Activated T-cell treated with anti-CD3 and anti-CD28 coated beads, Interleukin-2, amount 50 U/mL, for 4 hours (primary cell): ENCODE data around the gene TBX5. TPM values are rescaled to one million over a fixed set of nuclear protein-coding genes. Genes with fewer than 3 reads are reported as not detected.

ENCODE experiments used
- ATAC-seq, 2 donors: fragments of 200-7000 bp; cut with Tn5 transposase; one replicate each; pipeline ENCODE4 v1.10.0; 2021
- DNase-seq: peaks from one replicate; pipeline ENCODE4 v3.0.0-alpha.2; 2020
- H3K27me3 Mint-ChIP-seq: one replicate; pipeline ENCODE4 v1.8.0; 2021; ENCODE audit warnings: low read depth, mixed read lengths
- H3K36me3 Mint-ChIP-seq: one replicate; pipeline ENCODE4 v1.8.0; 2022; ENCODE audit warnings: mixed read lengths; ENCODE audit not compliant: insufficient read depth
- H3K4me1 Mint-ChIP-seq: one replicate; pipeline ENCODE4 v1.8.0; 2021; ENCODE audit warnings: low read depth, mixed read lengths
- H3K4me3 Mint-ChIP-seq: one replicate; pipeline ENCODE4 v1.8.0; 2021; ENCODE audit warnings: mild to moderate bottlenecking, moderate library complexity, mixed read lengths
- H3K9me3 Mint-ChIP-seq: one replicate; pipeline ENCODE4 v1.8.0; 2021; ENCODE audit warnings: mixed read lengths
- total RNA-seq, 3 donors: library from RNA; stranded (reverse); gene quantifications; one replicate each; pipeline ENCODE4 v1.2.1, GENCODE V29; 2021

TBX5 gene
- total RNA-seq, 3 donors from 2014 or later: not detected

DNA sequence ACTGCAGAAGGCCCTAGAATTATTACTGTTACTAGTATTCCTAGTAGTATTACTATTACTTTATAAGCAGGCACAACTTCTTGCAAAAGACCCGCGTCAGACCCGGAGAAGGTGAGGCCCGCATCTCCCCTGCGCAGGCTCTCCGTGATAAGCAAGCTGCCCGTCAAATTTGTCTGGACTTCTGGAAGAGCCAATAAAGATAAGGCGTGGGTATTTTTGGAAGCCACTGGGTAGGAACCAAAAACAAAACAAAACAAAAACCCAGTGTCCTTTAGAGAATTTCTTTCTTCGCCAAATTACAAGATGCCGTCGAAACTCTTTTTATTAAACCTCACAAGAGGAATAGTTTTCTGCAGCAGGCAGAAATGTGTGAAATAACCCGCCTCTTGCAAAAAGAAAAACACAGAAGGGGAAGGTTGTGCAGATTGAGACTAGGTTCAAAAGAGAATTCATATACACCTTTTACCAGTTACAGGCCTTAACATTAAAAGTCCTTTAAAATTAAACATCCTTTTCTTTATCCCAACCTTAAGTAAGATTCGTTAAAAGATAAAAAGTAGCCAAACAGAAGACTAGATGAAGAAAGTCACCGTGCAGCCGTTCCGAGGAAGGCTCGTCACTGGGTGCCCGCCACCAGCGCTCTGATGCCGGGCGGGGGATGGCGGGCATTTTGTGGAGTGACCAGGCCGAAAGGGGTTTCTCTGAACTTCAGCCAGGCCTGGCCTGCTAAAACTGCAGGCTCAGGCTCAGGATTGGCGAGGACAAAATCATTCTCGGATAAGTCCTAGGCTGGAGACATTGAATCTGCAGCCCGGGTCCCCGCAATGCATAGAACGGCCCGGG lies 1.6 kb downstream of the TBX5 start:
- H3K9me3 Mint-ChIP-seq: no peaks in the 10 kb centered on the region
- H3K27me3 Mint-ChIP-seq: peaks cover 90% of the 10 kb centered on the region
- no peaks in the 10 kb centered on the region for H3K36me3 Mint-ChIP-seq
- no peak for ATAC-seq
- DNase-seq: no peak
- no peak overlapping the region for H3K4me3 Mint-ChIP-seq
- peaks cover 2% of the 10 kb centered on the region for H3K4me1 Mint-ChIP-seq

DNA sequence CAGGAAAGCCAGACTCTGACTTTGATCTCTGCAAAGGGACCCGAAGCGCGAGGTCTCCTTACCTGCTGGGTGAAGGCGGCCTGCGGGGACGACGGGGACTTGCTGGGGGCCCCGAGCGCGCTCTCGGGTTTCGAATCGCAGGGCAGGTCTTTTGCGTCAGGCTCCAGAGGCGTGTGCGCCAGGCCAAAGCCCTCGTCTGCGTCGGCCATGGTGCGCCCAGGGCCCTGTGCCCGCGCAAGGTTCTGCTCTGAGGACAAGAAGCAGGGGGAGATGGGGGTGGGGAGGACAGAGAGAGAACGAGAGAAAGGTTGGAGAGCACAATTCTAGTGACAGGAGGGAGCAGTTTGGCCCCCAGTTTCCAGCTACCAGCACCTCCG lies 2.3 kb downstream of the TBX5 start:
- DNase-seq (no peak), ATAC-seq (no peak)
- Mint-ChIP-seq H3K4me1 (peaks cover under 1% of the 10 kb centered on the region), H3K36me3 (no peaks in the 10 kb centered on the region), H3K9me3 (no peaks in the 10 kb centered on the region), H3K27me3 (peaks cover 91% of the 10 kb centered on the region), H3K4me3 (no peak overlapping the region)

DNA sequence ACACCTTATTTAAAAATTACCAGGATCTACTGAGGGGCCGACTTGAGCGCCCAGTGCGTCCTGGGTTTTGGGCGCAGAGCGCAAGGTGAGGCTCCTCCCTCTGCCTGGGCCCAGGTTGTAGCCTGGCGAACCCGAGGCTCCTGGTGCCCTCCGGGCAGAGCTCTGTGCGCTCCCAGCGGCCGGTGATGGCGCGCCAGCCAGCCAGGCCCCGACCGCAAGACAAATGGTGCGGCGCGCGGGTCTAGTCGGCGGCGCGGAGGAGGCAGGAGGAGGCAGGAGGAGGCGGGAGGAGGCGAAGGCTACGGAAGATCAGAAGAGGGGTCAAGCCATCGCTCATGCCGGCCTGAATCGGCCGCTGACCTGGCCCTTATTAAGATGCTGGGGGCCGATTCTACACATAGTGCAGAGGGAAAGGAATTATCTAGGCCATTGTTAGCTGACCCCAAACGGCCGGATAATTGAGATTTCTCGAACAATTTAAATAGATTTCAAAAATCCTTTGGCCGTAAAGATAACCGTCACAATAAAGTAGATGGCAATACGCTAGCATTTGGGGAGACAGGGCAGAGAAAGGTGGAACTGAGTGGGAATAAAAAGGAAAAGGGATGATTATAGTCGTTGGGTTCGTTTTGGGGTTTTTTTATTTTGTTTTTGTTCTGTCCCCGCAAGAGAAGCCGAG lies 2.8 kb downstream of the TBX5 start:
- DNase-seq (no peak), ATAC-seq (no peak)
- Mint-ChIP-seq H3K36me3 (no peaks in the 10 kb centered on the region), H3K27me3 (peaks cover 92% of the 10 kb centered on the region), H3K9me3 (no peaks in the 10 kb centered on the region), H3K4me3 (no peak overlapping the region), H3K4me1 (no peaks in the 10 kb centered on the region)

DNA sequence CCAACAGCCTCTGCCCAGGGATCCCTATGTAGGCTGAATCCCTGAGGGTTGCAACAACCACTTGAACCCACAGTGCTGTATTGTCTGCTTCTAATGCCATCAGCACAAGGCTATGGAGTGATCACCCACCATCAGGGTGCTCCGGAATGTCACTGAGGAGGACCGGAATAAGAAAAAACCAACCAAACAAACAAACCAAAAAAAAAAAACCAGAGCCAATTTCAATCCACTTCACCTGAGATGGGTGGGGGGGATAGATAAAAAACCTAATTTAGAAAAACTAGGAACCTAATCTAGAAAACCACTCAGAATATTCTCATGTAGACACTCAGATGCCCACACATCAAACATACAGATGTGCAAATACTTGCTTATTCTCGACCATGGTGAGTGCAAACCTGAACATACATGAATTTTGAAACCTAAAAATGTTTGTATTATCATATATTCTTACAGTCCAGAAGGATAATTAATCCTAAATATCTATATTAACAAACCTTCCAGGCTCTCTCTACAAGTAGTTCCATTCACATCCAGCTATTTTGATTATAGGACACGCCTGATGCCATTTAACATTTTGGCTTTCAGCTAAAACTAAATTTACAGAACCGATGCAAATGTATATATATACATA lies 3.7 kb downstream of the TBX5 start:
- Mint-ChIP-seq H3K9me3 (no peaks in the 10 kb centered on the region), H3K36me3 (no peaks in the 10 kb centered on the region), H3K4me1 (no peaks in the 10 kb centered on the region), H3K27me3 (peaks cover 92% of the 10 kb centered on the region), H3K4me3 (no peak overlapping the region)
- DNase-seq: no peak
- no peak for ATAC-seq

DNA sequence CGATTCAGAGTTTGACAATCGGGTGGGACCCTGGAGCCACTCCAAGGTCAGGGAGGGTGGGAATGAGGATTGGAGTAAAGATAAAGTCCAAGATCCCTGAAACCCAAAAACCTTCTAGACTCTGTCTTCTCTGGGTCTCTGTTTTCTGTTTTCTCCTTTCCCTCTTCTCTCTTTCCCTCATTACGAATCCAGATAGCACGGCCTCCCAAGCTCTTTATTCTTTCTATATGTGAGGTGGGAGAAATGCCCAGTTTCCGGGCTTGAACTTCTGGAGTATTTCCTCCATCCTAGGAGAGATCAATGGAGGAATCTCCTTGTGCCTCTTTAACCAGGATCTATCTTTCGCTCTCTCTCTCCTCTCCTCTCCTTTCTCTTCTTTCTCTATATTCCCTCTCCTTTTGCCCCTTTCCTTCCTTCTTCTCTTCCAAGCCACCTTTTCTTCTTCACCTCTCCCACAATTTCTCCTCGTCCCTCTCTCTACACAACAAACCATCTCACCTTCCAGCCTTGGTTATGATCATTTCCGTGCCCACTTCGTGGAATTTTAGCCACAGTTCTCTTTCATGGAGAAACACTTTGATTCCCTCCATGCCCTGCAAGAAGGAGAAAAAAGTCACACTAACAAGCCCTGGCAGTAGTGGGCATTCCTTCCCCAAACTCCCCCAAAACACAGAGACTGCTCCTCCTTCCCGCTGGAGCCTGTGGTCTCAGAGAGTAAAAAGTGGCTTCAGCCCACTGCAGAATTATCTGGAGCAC lies 4.4 kb downstream of the TBX5 start:
- no peaks in the 10 kb centered on the region for H3K4me1 Mint-ChIP-seq
- H3K36me3 Mint-ChIP-seq: no peaks in the 10 kb centered on the region
- no peak for ATAC-seq
- H3K9me3 Mint-ChIP-seq: no peaks in the 10 kb centered on the region
- H3K27me3 Mint-ChIP-seq: peaks cover 92% of the 10 kb centered on the region
- no peak for DNase-seq
- H3K4me3 Mint-ChIP-seq: no peak overlapping the region

DNA sequence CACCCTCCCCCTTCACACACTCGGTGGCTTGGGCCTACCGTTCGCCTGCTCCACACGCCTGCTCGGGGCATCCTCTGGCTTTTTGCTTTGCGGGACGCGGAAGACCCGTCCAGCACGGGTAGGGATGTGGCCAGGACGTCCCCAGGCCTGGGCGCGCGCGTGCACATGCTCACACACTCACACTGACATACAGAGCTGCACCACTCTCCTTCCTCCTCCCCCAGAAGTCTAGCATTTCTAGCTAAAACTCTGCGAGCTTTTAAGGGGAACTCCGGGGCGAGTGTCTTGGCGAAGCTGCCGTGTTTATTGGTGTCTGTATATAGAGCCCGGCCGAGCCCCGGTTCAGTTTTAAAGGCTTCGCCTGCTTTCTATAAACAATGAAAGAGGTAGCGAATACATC lies 5.0 kb downstream of the TBX5 start:
- Mint-ChIP-seq H3K4me3 (no peak overlapping the region), H3K27me3 (peaks cover 89% of the 10 kb centered on the region), H3K4me1 (no peaks in the 10 kb centered on the region), H3K9me3 (no peaks in the 10 kb centered on the region), H3K36me3 (no peaks in the 10 kb centered on the region)
- ATAC-seq (no peak), DNase-seq (no peak)

DNA sequence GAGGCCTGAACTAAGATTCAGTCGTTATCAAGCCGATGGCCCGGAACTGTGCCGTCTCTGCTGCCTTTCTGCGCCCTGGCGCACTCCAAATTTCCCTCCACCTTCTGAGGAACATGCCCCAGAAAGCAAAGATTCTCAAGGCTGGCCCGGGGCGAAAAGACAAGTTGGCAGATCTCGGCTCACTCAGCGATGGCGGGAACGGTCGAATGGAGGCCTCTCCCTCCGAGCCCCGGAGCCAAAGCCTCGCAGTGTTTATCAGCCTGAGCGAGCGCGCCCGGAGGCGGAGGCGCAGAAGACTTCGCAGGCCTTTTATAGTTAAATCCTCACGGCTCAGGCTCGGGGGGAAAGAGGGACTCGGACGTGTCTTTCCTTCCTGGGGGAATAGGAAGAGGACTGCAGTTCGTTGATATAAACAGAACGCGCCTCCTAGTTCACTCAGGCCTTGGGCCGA lies 5.6 kb downstream of the TBX5 start:
- ATAC-seq (no peak), DNase-seq (no peak)
- no peaks in the 10 kb centered on the region for H3K9me3 Mint-ChIP-seq
- peaks cover 1% of the 10 kb centered on the region for H3K4me1 Mint-ChIP-seq
- H3K36me3 Mint-ChIP-seq: no peaks in the 10 kb centered on the region
- H3K4me3 Mint-ChIP-seq: no peak overlapping the region
- H3K27me3 Mint-ChIP-seq: peaks cover 89% of the 10 kb centered on the region

DNA sequence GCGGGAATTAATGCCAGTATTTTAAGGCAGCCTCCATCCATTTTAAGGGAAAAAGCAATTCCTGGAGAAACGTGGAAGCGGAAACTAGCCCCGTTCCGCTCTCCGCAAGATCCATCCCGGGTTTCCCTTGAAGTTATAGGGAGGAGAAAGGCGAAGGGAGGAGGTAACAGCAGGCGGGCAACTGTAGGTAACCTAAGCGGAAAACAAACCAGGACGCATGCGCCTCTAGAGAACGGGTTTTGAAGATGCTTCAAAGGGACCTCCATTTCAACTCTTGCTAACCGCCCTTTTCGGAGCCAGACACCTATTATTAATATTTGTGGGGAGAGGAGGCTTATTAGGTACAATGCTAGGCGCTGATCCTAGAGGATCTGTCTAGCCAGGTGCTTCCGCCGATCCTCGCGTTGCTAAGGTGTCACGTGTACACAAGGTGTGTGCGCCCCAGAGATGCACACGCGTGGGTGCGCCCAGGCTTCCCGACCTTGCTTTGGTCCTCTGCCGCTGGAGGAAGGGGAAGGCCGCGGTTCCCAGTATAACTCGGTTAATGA lies 6.2 kb downstream of the TBX5 start:
- DNase-seq (no peak), ATAC-seq (no peak)
- Mint-ChIP-seq H3K36me3 (no peaks in the 10 kb centered on the region), H3K9me3 (no peaks in the 10 kb centered on the region), H3K4me3 (no peak overlapping the region), H3K4me1 (peaks cover 1% of the 10 kb centered on the region), H3K27me3 (peaks cover 88% of the 10 kb centered on the region)

DNA sequence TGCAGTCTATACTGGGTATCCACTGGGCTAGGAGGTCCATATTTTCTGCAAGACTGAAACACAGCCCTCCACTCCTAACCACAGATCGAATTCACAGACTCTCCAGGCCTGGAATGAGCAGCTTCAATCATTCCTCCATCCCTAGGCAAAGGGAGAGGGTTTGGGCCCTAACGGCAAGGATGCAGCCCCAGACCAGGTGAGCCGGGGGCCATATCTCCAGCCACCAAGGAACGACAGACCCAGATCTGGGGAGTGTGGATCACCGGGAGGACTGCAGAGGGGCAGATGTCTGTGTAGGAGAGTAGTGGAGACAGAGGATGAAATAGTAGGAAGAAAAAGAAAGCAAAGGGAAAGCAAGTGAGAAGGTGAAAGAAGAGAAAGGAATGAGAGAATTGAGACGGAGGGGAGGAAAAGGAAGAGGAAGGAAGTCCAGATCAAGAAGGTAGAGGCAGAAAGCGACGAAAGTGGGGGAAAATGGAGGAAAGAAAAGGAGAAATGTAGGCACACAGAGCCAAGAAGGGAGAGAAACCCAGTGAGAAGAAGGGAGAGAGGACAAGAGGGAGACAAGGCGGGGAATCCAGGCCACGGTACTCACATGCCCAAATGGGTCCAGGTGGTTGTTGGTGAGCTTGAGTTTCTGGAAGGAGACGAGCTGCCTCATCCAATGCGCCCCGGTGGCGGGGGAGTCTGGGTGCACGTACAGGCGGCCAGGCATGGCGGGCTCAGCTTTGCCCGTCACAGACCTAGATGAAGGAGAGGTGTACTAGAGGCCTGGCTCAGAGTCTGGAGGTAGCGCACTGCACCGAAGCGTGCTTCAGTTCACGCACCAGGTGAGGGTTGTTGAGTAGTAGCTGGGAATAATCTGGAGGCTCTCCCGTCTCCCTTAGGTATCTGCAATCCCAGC lies 7.7 kb downstream of the TBX5 start:
- H3K36me3 Mint-ChIP-seq: no peaks in the 10 kb centered on the region
- DNase-seq (no peak), ATAC-seq (no peak)
- peaks cover 87% of the 10 kb centered on the region for H3K27me3 Mint-ChIP-seq
- no peak overlapping the region for H3K4me3 Mint-ChIP-seq
- no peaks in the 10 kb centered on the region for H3K9me3 Mint-ChIP-seq
- peaks cover 1% of the 10 kb centered on the region for H3K4me1 Mint-ChIP-seq

DNA sequence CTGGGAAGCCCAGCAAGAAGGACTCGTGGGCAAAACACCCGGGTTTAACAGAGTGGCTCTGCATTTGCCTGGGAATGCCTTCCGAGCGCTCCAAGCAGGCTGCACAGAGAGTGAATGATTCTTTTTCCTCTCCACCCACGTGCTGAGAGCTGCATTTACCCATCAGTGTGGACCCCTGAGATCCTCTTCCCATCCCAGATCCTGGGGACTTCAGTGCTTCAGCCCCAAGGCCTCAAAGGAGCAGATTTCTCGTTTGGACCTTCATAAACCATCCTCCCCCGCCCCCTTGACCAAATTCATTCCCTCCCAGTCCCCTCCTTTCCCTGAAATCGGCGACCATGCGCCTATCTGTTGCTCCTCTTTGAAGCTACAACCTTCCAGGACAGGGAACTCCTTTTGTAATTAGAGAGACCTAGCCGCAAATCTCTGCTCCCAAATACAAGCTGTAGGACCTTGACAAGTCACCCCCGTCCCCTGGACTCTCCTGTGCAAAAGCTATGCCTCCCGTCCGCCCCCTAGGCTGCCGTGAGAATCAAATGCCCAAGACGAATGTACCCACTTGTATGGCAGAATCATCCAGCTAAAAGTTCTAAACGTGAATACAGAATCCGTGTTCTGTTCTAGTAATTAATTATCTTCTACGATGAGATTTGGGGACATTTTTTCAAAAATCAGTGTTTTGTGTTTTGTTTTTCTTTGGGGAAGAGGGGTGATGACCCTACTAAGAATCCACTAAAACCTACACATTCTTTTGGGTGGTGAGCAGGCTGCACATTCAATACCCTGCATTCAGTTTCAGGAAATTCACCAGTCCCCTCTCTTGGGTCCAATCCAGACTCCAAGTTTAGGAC lies 8.8 kb downstream of the TBX5 start:
- Mint-ChIP-seq H3K4me1 (peaks cover 1% of the 10 kb centered on the region), H3K27me3 (peaks cover 86% of the 10 kb centered on the region), H3K9me3 (no peaks in the 10 kb centered on the region), H3K36me3 (no peaks in the 10 kb centered on the region), H3K4me3 (no peak overlapping the region)
- ATAC-seq (no peak), DNase-seq (no peak)

DNA sequence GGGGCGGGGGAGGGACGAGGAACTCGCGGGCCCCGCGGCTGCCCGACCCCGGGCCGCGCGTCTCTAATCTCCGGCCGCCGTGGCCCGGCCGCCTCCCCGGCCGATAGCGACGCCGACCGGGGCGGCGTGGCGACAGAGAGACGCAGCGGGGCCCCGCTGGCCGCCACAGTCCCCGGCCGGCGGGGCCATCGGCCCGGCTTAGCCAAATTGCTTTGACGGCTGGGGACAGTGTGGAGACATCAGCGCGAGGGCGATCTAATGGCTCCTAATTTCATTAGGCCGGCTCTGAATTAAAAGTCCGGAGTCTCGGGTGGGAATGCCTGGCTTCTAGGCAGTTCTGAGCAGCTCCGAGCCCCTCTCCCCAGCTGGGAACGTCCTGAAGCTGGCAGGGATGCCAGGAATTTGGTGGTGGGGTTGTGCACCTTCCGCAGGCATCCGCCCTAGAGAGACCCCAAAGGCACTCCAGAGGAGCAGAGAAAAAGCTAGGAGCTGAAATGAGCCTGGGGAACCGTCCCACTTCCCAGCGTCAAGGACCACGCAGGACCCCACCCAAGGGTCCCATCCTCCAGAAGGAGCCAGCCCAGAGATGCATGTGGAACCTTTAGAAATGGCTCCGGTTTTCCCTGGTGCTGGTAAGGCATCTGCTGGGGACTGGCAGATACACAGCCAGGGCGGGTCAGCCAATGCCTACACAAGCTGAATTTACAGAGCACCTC lies 9.6 kb downstream of the TBX5 start:
- no peak for ATAC-seq
- Mint-ChIP-seq H3K27me3 (peaks cover 81% of the 10 kb centered on the region), H3K36me3 (no peaks in the 10 kb centered on the region), H3K4me1 (peaks cover 1% of the 10 kb centered on the region), H3K4me3 (no peak overlapping the region), H3K9me3 (no peaks in the 10 kb centered on the region)
- DNase-seq: no peak

DNA sequence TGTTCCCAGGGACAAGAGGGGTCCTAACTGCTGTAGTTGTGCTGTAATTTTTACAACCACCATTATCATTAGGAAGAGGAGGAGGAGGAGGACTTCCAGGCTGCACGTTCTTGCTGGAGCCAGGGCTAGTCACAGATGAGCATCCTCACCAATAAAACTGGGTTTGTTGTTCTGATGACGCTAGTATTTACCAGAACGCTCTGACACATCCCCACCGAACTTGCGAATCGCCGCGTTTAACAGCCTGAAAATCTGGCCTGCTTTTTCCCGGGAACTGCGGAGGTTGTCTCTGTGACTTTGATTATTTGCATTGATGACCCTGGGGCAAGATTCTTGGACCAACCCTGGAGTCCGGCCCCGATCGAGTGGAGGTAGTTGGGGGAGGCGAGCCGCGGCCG lies 10.2 kb downstream of the TBX5 start:
- H3K9me3 Mint-ChIP-seq: no peaks in the 10 kb centered on the region
- DNase-seq: no peak
- peaks cover 1% of the 10 kb centered on the region for H3K4me1 Mint-ChIP-seq
- H3K36me3 Mint-ChIP-seq: no peaks in the 10 kb centered on the region
- no peak overlapping the region for H3K4me3 Mint-ChIP-seq
- no peak for ATAC-seq
- H3K27me3 Mint-ChIP-seq: peaks cover 80% of the 10 kb centered on the region
